ENCODE data around the gene HNRNPR.

- no peak for TF ChIP-seq CTCF (IDR thresholded peaks at IDR 0.05; ENCODE audit: low read length)
- no peak for TF ChIP-seq EZH2 (IDR thresholded peaks at IDR 0.05; ENCODE audit: borderline replicate concordance, low read length)
These were observed 18.7 kb downstream of the HNRNPR start for GRCh38 chr1:23325393-23325792.
